ENCODE results near the gene MCUR1.
"Not testable (repeated sequence)": the region's sequence is repeated elsewhere in the genome, so short reads cannot be mapped to it uniquely, and the experiment has no call there.

GRCh38 chr6:13775466-13775865 is 38.9 kb downstream of the MCUR1 start:
- TF ChIP-seq U2AF2 (optimal IDR thresholded peaks at IDR 0.05; ENCODE audit: low read depth, low read length); USF1 (CRISPR knock-in tag; IDR thresholded peaks at IDR 0.05); ZBTB7A (IDR thresholded peaks at IDR 0.05; ENCODE audit: borderline replicate concordance, control insufficient read depth, low read depth, low read length); PURB (CRISPR knock-in tag; IDR thresholded peaks at IDR 0.05; ENCODE audit: low read depth); ZNF584 (CRISPR knock-in tag; IDR thresholded peaks at IDR 0.05; ENCODE audit: low read depth); RBM22 (IDR thresholded peaks at IDR 0.05; ENCODE audit: low read depth, low read length, poor library complexity, severe bottlenecking); DNMT1 (IDR thresholded peaks at IDR 0.05); ZBTB11 (CRISPR knock-in tag; IDR thresholded peaks at IDR 0.05); REST (IDR thresholded peaks at IDR 0.05; ENCODE audit: borderline replicate concordance); REST (CRISPR knock-in tag; IDR thresholded peaks at IDR 0.05; ENCODE audit: low read depth); POLR2A (conservative IDR thresholded peaks at IDR 0.05); SP1 (CRISPR knock-in tag; IDR thresholded peaks at IDR 0.05); ZNF143 (CRISPR knock-in tag; IDR thresholded peaks at IDR 0.05); CEBPZ (IDR thresholded peaks at IDR 0.05; ENCODE audit: borderline replicate concordance, low read depth, low read length); NFE2 (IDR thresholded peaks at IDR 0.05; ENCODE audit: low read depth): not testable (repeated sequence)

All from K562 (cell line).